ENCODE measurements around the gene MIA. TPM values are rescaled to one million over a fixed set of nuclear protein-coding genes. Genes with fewer than 3 reads are reported as not detected.

The MIA gene
- total RNA-seq, 1 experiment from 2014 or later, result not detected

DNA sequence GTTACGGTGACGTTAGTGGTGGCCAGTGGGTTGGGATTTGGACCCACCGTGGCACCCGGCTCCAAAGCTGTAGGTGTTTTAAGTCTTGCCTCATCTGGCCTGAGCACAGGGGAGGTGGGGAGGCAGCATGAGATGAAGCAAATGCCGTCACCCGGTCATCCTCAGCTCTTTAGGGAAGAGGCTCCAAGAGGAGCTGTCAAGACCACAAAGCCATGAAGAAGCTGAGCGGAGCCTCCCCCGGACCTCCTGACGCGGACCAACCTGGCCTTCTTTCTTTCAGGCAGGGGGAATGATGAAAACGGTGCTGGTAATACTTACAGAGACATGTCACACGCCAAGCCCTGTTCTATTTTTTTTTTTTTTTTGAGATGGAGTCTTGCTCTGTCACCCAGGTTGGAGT is 32.4 kb upstream of the MIA start:
- peaks cover 5% of the 10 kb centered on the region for H3K36me3 ChIP-seq (replicated peaks; ENCODE audit: control insufficient read depth, insufficient read depth, low read length)
- no peak for DNase-seq
- H3K27me3 ChIP-seq (ENCODE audit: control insufficient read depth, insufficient read depth, low read length), result no peaks in the 10 kb centered on the region
- H3K4me3 ChIP-seq (ENCODE audit: insufficient read depth, low read depth, low read length), result no peak overlapping the region

DNA sequence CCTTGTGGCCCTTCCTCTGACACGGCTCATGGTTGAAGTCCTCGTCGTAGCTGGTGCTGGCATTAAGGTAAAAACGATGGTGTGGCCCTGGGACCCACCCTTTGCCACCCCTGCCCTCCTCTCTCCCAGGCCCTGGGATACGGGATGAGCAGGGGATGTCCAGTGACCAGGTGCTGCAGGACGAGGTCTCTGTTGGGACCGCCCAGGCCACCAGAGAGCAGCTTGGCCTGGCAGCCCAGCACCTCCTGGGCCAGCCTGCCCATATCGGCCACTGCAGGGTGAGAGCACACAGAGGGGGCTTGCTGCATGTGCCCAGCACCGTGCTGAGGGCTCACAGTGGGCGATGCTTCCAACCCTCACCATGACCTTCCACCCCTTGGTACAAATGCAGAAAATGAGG is 31.4 kb upstream of the MIA start:
- peaks cover 5% of the 10 kb centered on the region for H3K36me3 ChIP-seq (replicated peaks; ENCODE audit: control insufficient read depth, insufficient read depth, low read length)
- H3K4me3 ChIP-seq (ENCODE audit: insufficient read depth, low read depth, low read length), result no peak overlapping the region
- no peak for DNase-seq
- H3K27me3 ChIP-seq (ENCODE audit: control insufficient read depth, insufficient read depth, low read length), result no peaks in the 10 kb centered on the region

DNA sequence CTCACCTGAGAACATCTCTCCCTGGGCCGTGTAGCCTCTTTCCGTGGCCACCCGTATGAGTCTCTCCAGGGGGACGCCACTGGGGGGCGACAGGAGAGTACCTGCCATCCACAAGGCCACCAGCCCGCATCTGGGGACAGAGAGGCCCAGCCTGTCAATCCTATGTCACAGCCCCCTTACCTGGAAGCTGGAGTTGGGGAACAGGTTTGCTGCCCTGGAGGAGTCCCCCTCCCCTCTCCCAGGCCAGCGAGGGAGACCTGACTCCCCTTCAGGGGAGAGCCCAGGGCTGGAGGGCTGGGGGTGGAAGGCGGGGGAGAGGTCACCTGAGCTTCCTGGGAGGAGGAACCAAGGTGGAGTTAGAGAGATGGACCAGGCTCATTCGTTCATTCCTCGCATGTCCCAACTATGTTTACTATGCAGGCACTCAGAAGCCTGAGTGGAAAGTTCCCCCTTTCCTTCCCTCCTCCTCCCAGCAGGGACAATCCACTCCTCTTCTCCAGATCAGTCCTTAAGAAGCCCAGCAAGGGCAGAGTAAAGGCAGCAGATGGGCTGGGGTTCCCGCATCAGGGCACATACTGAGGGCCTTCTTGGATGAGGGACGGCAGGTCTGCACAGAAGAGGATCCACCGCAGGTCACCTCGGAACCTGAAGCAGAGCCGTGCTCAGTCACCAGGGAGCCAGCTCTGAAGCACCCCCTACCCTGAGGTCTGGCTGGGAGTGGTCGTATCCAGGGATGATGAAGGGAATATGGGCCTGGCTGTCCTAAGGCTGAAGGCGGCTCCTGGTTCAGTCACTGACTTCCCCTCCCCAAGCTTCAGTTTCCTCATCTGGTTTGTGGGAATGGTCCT is 30.5 kb upstream of the MIA start:
- peaks cover 3% of the 10 kb centered on the region for H3K36me3 ChIP-seq (replicated peaks; ENCODE audit: control insufficient read depth, insufficient read depth, low read length)
- no peaks in the 10 kb centered on the region for H3K27me3 ChIP-seq (ENCODE audit: control insufficient read depth, insufficient read depth, low read length)
- H3K4me3 ChIP-seq (ENCODE audit: insufficient read depth, low read depth, low read length), result no peak overlapping the region
- DNase-seq, result peak; percentile 80

DNA sequence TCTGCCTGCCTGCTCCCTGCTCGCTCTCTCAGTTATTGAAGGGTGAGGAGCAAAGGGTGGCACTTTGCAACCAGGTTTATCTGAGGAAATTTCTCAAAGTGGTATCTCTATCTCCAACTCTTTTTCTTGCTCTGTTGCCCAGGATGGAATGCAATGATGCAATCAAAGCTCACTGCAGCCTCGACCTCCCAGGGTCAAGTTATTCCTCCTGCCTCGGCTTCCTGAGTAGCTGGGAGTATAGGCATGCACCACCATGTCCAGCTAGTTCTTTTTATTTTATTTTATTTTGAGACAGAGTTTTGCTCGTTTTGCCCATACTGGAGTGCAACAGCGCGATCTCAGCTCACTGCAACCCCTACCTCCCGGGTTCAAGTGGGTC is 29.9 kb upstream of the MIA start:
- Histone ChIP-seq H3K4me3 (ENCODE audit: insufficient read depth, low read depth, low read length) (no peak overlapping the region), H3K36me3 (replicated peaks; ENCODE audit: control insufficient read depth, insufficient read depth, low read length) (peaks cover 3% of the 10 kb centered on the region), H3K27me3 (ENCODE audit: control insufficient read depth, insufficient read depth, low read length) (no peaks in the 10 kb centered on the region)
- no peak for DNase-seq

DNA sequence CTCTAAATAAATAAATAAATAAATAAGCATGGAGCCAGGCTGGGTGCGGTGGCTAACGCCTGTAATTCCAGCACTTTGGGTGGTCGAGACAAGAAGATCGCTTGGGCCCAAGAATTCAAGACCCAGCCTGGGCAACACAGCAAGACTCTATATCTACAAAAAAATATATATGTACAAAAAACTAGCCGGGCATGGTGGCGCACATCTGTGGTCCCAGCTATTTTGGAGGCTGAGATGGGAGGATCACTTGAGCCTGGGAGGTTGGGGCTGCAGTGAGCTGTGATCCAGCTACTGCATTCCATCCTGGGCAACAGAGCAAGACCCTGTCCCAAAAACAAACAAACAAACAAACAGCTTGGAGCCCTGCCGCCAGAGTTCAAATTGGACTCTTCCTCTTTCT is 27.8 kb upstream of the MIA start:
- Histone ChIP-seq H3K36me3 (replicated peaks; ENCODE audit: control insufficient read depth, insufficient read depth, low read length) (peaks cover 1% of the 10 kb centered on the region), H3K27me3 (ENCODE audit: control insufficient read depth, insufficient read depth, low read length) (no peaks in the 10 kb centered on the region), H3K4me3 (ENCODE audit: insufficient read depth, low read depth, low read length) (no peak overlapping the region)
- DNase-seq, result no peak

DNA sequence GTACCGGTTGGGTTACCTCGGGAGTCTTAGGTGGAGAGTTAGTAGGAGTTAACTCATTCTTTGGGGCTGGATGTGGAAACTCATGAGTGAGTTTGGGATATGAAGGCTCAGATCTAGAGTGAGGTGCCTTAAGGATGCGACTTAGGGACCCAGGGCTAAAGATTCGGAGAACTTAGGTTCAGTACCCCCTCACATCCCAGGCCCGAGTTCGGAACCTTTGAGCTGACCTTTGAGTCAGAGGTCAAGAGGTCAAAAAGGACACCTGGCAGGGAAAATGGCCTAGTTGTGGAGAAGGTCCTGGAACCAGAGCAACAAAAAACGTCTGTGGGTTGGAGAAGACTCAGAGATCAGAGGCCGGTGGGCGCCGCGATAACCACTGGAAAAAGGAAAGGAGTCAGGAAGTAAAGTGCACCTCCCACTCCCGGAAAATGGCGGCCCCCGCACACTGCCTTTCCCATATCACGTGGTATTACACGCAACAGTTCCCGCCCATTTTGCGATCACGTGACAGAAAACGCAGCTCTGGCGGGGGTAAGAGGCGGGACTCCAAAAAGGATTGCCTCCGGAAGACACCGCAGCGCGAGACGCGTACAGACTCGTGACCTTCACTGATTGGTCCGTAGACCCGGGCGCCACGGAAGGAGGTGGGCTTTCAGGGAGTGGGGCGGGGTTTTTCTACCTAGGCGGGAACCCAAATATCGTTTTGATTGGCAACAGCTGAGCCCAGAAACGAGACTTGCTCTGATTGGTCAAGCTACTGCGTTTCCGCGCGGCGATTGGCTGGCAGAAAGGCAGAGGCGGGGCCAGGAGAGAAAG is 25.1 kb upstream of the MIA start, which contains the start of gene ACTMAP:
TSS of gene ACTMAP (minus strand) at position 420 of the 816 bp plus-strand sequence. CDS start 674 bp downstream, outside the sequence.
- peak; percentile 98 for DNase-seq
- Histone ChIP-seq H3K36me3 (replicated peaks; ENCODE audit: control insufficient read depth, insufficient read depth, low read length) (peaks cover 8% of the 10 kb centered on the region), H3K27me3 (ENCODE audit: control insufficient read depth, insufficient read depth, low read length) (no peaks in the 10 kb centered on the region), H3K4me3 (ENCODE audit: insufficient read depth, low read depth, low read length) (peak within 1 kb of the TSS; percentile 70)

DNA sequence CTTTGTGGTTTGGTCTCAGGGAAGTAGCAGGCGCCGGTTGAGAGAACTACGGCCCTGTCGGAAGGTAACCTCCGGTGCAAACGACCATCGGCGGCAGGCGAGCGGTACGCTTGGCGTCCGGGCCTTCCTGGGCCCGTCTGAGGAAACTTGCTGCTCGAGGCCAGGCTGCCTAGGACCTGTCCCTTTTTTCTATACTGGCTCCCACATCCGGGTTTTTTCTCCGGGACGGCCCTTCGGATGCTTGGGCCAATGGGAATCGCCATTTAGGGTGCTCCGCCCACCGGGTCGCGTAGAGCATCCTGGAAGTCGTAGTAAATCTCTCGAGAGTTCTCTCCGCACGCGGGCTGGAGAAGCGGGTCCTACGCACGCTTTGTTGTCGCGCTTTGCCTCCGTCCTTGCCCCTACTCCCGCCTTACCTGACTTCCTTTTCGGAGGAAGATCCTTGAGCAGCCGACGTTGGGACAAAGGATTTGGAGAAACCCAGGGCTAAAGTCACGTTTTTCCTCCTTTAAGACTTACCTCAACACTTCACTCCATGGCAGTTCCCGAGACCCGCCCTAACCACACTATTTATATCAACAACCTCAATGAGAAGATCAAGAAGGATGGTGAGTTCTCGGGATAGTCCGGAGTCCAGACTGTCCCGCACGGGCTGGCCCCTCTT is 24.3 kb upstream of the MIA start, which contains the start of gene SNRPA:
TSS of gene SNRPA (plus strand) at position 330 of the 664 bp plus-strand sequence. CDS start at position 536, 206 bp downstream.
- Histone ChIP-seq H3K4me3 (ENCODE audit: insufficient read depth, low read depth, low read length) (peak within 1 kb of the TSS; percentile 70), H3K36me3 (replicated peaks; ENCODE audit: control insufficient read depth, insufficient read depth, low read length) (peaks cover 16% of the 10 kb centered on the region), H3K27me3 (ENCODE audit: control insufficient read depth, insufficient read depth, low read length) (no peaks in the 10 kb centered on the region)
- DNase-seq, result peak; percentile 97

DNA sequence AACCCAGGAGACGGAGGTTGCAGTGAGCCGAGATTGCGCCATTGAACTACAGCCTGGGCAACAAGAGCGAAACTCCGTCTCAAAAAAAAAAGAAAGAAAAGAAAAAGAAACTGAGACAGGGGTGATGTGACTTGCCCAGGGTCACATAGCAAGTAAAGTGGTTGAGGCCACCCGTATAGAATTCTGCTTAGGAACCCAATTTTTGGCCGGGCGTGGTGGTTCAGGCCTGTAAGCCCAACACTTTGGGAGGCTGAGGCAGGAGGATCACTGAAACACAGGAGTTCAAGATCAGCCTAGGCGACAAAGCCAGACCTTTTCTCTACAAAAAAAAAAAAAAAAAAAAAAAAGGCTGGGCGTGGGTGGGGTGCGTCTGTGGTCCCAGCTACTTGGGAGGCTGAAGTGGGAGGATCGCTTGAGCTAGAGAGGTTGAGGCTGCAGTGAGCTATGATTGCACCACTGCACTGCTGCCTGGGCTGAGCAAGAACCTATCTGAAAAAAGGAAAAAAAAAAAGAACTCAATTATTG is 23.0 kb upstream of the MIA start:
- Histone ChIP-seq H3K4me3 (ENCODE audit: insufficient read depth, low read depth, low read length) (peak overlapping the region; percentile 70), H3K36me3 (replicated peaks; ENCODE audit: control insufficient read depth, insufficient read depth, low read length) (peaks cover 27% of the 10 kb centered on the region), H3K27me3 (ENCODE audit: control insufficient read depth, insufficient read depth, low read length) (no peaks in the 10 kb centered on the region)
- DNase-seq, result no peak

DNA sequence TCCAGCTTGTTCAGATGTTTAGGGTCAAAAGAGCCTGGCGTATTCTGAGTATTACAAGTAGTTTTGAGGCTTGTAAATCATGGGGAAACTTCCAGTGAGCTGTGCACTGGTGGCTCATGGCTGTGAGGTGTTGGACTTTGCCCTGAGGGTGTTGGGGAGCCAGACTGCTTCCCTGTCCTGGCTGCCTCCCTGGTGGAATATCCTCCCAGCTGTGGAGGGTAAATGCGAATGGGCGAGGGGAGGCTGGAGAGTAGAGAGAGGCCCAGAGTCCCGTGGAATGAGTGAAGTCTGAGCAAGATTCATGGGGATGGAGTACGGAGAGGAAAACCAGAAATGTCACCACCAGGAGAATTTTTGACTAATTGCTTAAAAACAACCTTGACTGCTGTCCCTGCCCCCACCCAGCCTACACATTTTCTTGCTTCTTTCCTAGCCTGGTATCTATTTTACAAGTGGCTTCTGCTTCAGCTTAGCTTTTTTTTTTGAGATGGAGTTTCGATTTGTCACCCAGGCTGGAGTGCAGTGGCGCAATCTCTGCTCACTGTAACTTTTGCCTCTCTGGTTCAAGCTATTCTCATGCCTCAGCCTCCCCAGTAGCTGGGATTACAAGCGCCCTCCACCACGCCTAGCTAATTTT is 20.6 kb upstream of the MIA start:
- Histone ChIP-seq H3K4me3 (ENCODE audit: insufficient read depth, low read depth, low read length) (no peak overlapping the region), H3K36me3 (replicated peaks; ENCODE audit: control insufficient read depth, insufficient read depth, low read length) (peaks cover 41% of the 10 kb centered on the region), H3K27me3 (ENCODE audit: control insufficient read depth, insufficient read depth, low read length) (no peaks in the 10 kb centered on the region)
- no peak for DNase-seq

DNA sequence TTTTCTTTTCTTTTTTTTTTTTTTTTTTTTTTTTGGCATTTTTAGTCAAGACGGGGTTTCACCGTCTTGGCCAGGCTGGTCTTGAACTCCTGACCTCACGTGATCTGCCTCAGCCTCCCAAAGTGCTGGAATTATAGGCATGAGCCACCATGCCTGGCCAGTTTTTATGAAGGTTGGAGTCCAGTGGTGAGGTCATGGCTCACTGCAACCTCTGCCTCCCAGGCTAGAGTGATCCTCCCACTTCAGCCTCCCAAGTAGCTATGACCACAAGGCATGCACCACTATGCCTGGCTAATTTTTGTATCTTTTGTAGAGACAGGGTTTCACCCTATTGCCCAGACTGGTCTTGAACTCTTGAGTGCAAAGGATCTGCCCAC is 20.1 kb upstream of the MIA start:
- Histone ChIP-seq H3K27me3 (ENCODE audit: control insufficient read depth, insufficient read depth, low read length) (no peaks in the 10 kb centered on the region), H3K4me3 (ENCODE audit: insufficient read depth, low read depth, low read length) (no peak overlapping the region), H3K36me3 (replicated peaks; ENCODE audit: control insufficient read depth, insufficient read depth, low read length) (peaks cover 45% of the 10 kb centered on the region)
- no peak for DNase-seq

DNA sequence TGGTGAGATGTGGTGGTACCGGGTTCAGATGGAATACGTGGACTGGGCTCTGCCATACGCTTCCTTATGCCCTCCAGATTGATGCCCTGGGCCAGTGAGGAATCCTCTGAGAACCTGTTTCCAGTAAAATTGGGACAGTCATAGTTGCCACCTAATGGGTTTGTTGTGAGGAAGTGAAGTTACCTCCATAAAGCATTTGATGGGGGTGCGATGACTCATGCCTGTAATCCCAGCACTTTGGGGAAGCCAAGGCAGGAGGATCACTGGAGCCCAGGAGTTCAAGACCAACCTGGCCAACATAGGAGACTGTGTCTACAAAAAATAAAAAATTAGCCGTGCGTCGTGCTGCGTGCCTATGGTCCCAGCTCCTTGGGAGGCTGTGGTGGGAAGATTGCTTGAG is 19.5 kb upstream of the MIA start:
- Histone ChIP-seq H3K4me3 (ENCODE audit: insufficient read depth, low read depth, low read length) (no peak overlapping the region), H3K27me3 (ENCODE audit: control insufficient read depth, insufficient read depth, low read length) (no peaks in the 10 kb centered on the region), H3K36me3 (replicated peaks; ENCODE audit: control insufficient read depth, insufficient read depth, low read length) (peaks cover 50% of the 10 kb centered on the region)
- no peak for DNase-seq

DNA sequence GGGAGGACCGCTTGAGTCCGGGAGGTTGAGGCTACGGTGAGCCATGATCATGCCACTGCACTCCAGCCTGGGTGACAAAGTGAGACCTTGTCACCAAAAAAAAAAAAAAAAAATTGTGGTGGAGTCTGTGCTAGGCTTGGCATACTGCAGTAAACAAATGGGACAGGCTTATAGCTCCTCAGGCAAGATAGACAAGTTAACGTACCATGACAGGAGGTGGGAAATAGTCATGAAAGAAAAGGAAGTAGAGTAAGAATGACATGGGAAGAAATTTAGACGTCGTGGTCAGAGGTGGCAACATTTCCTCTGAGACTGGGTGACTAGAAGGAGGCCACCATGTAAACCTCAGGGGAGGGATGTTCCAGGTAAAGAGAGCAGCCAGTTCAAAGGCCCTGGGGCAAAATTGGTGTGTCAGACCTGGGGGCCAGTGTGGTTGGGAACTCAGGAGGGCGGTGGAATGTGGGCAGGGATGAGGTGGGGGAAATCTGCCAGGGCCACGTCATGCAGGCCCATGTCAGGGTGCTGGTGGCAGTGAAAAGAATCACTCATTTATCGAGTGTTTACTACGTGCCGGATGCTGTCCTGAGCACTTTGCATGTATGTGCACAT is 18.7 kb upstream of the MIA start:
- Histone ChIP-seq H3K27me3 (ENCODE audit: control insufficient read depth, insufficient read depth, low read length) (no peaks in the 10 kb centered on the region), H3K36me3 (replicated peaks; ENCODE audit: control insufficient read depth, insufficient read depth, low read length) (peaks cover 55% of the 10 kb centered on the region), H3K4me3 (ENCODE audit: insufficient read depth, low read depth, low read length) (no peak overlapping the region)
- no peak for DNase-seq

DNA sequence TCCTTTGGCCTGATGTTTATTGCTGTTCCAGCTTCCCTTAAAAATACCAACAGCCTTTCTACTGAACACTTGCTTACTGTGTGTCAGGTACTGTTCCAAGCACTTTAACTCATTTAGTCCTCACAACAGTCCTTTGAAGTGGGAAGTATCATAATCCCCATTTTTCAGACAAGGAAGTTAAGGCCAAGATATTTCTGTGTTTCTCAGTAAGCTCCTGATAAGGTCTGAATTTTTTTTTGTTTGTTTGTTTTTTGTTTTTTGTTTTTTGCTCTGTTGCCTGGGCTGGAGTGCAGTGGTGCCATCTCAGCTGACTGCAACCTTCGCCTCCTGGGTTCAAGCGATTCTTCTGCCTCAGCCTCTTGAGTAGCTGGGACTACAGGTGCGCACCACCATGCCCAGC is 16.8 kb upstream of the MIA start:
- DNase-seq, result no peak
- Histone ChIP-seq H3K27me3 (ENCODE audit: control insufficient read depth, insufficient read depth, low read length) (no peaks in the 10 kb centered on the region), H3K36me3 (replicated peaks; ENCODE audit: control insufficient read depth, insufficient read depth, low read length) (peaks cover 71% of the 10 kb centered on the region), H3K4me3 (ENCODE audit: insufficient read depth, low read depth, low read length) (no peak overlapping the region)

DNA sequence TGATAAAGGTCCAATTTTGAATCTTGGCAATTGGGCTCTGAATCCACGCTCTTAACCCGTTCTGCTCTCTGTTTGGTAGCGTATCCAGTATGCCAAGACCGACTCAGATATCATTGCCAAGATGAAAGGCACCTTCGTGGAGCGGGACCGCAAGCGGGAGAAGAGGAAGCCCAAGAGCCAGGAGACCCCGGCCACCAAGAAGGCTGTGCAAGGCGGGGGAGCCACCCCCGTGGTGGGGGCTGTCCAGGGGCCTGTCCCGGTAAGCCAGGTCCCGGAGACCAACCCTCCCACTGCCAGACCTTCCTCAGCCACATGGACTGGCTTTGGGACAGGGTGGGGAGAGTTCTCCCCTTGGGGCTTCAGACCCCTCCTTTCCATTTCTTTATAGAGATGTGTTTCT is 16.0 kb upstream of the MIA start:
- no peaks in the 10 kb centered on the region for H3K27me3 ChIP-seq (ENCODE audit: control insufficient read depth, insufficient read depth, low read length)

More for the DNA sequence above, 16.0 kb upstream of the MIA start:
- DNase-seq, result no peak
- Histone ChIP-seq H3K36me3 (replicated peaks; ENCODE audit: control insufficient read depth, insufficient read depth, low read length) (peaks cover 77% of the 10 kb centered on the region), H3K4me3 (ENCODE audit: insufficient read depth, low read depth, low read length) (no peak overlapping the region)
